PC-3 (cell line): ENCODE data around the gene SRGAP3.

Source experiments
- CTCF ChIP-seq: fragments of 300-600 bp; sonication (generic); conservative IDR thresholded peaks from 2 replicates; pipeline ENCODE4 v1.5.1; 2017; ENCODE audit warnings: antibody characterized with exemption, low read depth, mild to moderate bottlenecking, low read length
- EZH2 ChIP-seq: fragments of 300-600 bp; sonication (generic); IDR thresholded peaks from one replicate; pipeline ENCODE4 v1.6.1; 2017; ENCODE audit warnings: antibody characterized with exemption, mild to moderate bottlenecking, low read length; ENCODE audit not compliant: unreplicated experiment
- EZH2phosphoT487 ChIP-seq: fragments of 300-600 bp; sonication (generic); IDR thresholded peaks from 2 replicates; pipeline ENCODE4 v1.6.1; 2018; ENCODE audit warnings: mild to moderate bottlenecking, antibody characterized with exemption, low read length, borderline replicate concordance

DNA sequence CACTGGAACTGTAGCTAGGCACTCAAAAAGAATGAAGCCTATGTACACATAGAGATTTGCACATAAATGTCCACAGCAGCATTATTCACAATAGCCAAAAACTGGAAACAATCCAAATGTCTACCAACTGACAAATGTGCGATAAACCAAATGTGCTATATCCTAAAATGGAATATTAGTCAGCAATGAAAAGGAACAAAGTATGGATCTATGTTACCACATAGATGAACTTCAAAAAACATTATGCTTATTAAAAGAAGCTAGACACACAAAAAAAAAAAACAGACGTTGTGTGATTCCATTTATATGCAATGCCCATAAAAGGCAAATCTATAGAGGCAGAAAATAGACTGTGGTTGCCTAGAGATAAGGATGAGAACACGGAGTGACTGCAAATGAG is 39.7 kb downstream of the SRGAP3 start:
- TF ChIP-seq CTCF, result no peak
- TF ChIP-seq EZH2, result no peak
- no peak for TF ChIP-seq EZH2phosphoT487
